Adrenal gland (tissue), 5 donors: ENCODE results near the gene KCNH8.

Experiments used
- POLR2A ChIP-seq, 2 donors: fragments of 450-650 bp; IDR thresholded peaks; one replicate each; pipeline ENCODE4 v1.6.1; 2017; ENCODE audit warnings: antibody characterized with exemption in 2 of 2, mild to moderate bottlenecking in 2 of 2, moderate library complexity in 1 of 2
- TF ChIP-seq, protein P1 (sequence below), 6 experiments: fragments of 450-650 bp in 4 of 6; fragments of 200-600 bp in 2 of 6; sonication (generic) in 1 of 6; IDR thresholded peaks; 1 replicate in 5 of 6; 2 replicates in 1 of 6; pipeline versions ENCODE4 v1.5.1 to v1.8.0; 2016 to 2021; ENCODE audit warnings: antibody characterized with exemption in 6 of 6, mild to moderate bottlenecking in 2 of 6, moderate library complexity in 1 of 6
- donor health status: DM: no; HTN: no; CAD: no.

DNA sequence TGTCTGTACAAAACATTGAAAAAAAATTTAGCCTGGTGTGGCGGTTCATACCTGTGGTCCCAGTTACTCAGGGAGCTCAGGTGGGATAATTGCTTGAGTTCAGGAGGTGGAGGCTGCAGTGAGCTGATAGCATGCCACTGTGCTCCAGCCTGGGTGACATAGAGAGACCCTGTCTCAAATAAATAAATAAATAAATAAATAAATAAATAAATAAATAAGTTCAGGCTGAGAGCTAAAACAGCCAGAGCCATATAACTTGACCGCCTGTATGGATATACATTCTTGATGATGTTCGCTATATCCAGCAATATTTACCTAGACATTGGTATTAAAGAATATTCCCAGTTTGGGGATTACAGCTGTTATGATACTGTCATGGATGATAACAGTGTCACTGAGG lies 146.9 kb downstream of the KCNH8 start:
- TF ChIP-seq, protein P1, sequence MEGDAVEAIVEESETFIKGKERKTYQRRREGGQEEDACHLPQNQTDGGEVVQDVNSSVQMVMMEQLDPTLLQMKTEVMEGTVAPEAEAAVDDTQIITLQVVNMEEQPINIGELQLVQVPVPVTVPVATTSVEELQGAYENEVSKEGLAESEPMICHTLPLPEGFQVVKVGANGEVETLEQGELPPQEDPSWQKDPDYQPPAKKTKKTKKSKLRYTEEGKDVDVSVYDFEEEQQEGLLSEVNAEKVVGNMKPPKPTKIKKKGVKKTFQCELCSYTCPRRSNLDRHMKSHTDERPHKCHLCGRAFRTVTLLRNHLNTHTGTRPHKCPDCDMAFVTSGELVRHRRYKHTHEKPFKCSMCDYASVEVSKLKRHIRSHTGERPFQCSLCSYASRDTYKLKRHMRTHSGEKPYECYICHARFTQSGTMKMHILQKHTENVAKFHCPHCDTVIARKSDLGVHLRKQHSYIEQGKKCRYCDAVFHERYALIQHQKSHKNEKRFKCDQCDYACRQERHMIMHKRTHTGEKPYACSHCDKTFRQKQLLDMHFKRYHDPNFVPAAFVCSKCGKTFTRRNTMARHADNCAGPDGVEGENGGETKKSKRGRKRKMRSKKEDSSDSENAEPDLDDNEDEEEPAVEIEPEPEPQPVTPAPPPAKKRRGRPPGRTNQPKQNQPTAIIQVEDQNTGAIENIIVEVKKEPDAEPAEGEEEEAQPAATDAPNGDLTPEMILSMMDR (IDR thresholded peaks at IDR 0.05), result no peak
- no peak for TF ChIP-seq POLR2A (IDR thresholded peaks at IDR 0.05)
